ENCODE measurements around the gene ARSA. TPM values are rescaled to one million over a fixed set of nuclear protein-coding genes. Genes with fewer than 3 reads are reported as not detected.
A peak's percentile ranks its signal among the peaks of the same experiment; 100 is the strongest.
"Not testable (repeated sequence)": the region's sequence is repeated elsewhere in the genome, so short reads cannot be mapped to it uniquely, and the experiment has no call there.

The ARSA gene
- total RNA-seq, 2 experiments from 2014 or later, result 49.6 to 68.2 TPM

DNA sequence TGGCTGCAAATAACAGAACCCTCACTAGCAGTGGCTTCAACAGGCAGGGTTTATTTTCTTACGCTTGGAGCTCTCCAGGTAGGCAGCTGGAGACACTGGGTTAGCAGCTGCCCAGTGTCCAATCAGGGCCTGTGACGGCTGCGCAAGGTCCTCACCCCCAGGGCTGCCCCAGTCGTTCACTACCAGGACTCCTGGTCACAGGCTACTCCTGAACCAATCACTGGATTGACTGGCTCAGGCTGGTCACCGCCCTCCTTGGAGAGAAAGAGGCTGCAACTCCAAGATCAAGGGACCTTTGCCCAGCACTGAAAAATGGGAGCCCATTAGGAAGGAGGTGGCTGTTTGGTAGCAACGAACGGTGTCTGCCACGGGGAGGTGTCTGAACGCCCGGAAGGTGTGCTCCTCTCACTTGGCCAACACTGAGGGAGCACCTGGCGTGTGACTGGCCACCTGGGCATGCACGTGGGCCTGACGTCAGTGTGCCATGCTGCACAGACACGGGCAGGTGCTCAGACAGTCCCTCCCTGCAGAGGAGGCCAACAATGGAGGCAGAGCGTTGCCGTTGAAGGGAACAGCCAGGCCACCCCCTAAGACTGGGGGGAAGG is 5.1 kb downstream of the ARSA start:
- CTCF ChIA-PET, result interaction anchor here (0.6 to 5.4 kb wide), 8 partner anchors 33 to 241 kb away, joined by 3 to 81 read pairs (median 22); partner anchors contain the start of genes CHKB, KLHDC7B, SCO2 and TYMP
- Mint-ChIP-seq H3K27me3 (no peaks in the 10 kb centered on the region), H3K4me3 (no peak overlapping the region), H3K9me3 (ENCODE audit: low read depth) (no peaks in the 10 kb centered on the region), H3K4me1 (peaks cover 50% of the 10 kb centered on the region), H3K27ac (peak overlapping the region; percentile 100), H3K36me3 (peaks cover 4% of the 10 kb centered on the region)
- ATAC-seq (no peak), DNase-seq (no peak)

DNA sequence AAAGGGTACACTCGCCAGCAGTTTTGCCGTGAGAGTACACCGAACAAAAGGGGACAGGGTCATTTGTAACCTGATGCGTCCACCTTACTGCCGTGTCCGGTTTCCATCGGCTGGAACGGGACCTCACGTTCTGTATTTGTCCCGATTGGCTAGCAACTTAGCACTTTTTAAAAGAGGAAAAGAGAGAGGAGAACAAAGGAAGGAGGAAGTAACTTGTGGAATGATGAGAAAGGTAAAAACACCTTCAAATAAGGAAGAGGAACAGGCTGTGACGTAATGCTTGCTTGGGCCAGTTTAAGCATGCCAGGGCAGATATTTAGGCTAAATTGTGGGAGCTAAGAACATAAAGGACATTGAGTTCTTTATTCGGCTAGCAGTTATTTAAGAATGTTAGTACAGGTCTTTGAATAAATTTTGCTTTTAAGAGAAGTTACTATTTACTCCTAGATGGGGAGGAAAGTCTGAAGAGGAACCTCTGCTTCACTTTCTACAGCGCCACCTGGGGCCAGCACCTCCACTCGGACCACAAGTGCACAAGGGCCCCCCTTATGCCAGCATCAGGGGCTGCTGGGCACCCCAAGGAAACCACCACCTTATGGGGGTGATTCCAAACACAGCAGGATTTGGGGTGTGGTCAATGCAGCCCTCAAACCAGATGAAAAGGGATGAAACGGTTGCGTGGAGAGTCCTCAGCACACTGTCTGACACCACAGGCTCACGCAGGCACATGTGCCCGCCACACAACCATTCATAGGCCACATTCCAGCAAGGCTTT is 5.8 kb downstream of the ARSA start:
- CTCF ChIA-PET, result interaction anchor here (0.9 to 5.4 kb wide), 18 partner anchors 8 to 371 kb away, joined by 3 to 81 read pairs (median 16); partner anchors contain the start of genes CHKB, HDAC10, KLHDC7B and LMF2
- no peaks in the 10 kb centered on the region for H3K9me3 Mint-ChIP-seq (ENCODE audit: low read depth)
- peaks cover 4% of the 10 kb centered on the region for H3K36me3 Mint-ChIP-seq
- H3K27me3 Mint-ChIP-seq, result no peaks in the 10 kb centered on the region
- peaks cover 50% of the 10 kb centered on the region for H3K4me1 Mint-ChIP-seq
- peak overlapping the region; percentile 100 for H3K27ac Mint-ChIP-seq
- peak overlapping the region; percentile 79 for H3K4me3 Mint-ChIP-seq
- ATAC-seq (no peak), DNase-seq (peak; percentile 71)

DNA sequence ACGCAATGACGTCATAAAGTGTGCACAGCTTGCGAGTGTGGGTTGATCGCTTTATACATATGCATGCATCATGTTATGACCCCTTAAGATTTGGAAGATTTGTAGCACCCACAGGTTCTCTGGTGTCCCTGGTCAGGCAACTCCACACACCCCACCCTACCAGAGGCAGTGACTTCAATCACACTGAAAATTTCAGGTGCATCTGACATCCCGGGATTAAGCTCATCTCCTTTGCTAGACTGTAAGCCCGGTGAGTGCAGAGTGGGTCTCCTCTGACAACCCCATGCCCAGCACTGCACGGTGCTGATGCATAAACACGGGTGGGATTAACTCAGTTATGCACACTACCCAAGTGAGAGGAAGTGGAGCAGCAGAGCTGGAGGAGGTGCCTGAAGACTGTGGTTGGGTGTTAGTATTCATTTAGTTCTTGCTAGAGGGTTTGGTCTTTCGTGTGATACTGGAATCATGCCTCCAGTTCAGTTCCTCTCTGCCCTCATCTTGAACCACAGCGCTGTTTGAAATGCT is 6.5 kb downstream of the ARSA start:
- Mint-ChIP-seq H3K36me3 (peaks cover 4% of the 10 kb centered on the region), H3K27me3 (no peaks in the 10 kb centered on the region), H3K4me1 (peaks cover 43% of the 10 kb centered on the region), H3K4me3 (peak overlapping the region; percentile 79), H3K27ac (peak overlapping the region; percentile 100), H3K9me3 (ENCODE audit: low read depth) (no peaks in the 10 kb centered on the region)
- ATAC-seq, result peak; percentile 71
- peak; percentile 87 for DNase-seq
- CTCF ChIA-PET, result interaction anchor here (0.6 to 5.4 kb wide), 33 partner anchors 9 to 431 kb away, joined by 3 to 81 read pairs (median 6); partner anchors contain the start of genes CHKB, HDAC10, KLHDC7B and LMF2

- Mint-ChIP-seq H3K27ac (peak overlapping the region; percentile 100), H3K4me1 (peaks cover 41% of the 10 kb centered on the region), H3K27me3 (no peaks in the 10 kb centered on the region), H3K36me3 (peaks cover 4% of the 10 kb centered on the region), H3K9me3 (ENCODE audit: low read depth) (no peaks in the 10 kb centered on the region), H3K4me3 (peak overlapping the region; percentile 79)
- CTCF ChIA-PET, result interaction anchor here (0.6 to 5.4 kb wide), 42 partner anchors 9 to 446 kb away, joined by 3 to 81 read pairs (median 4); partner anchors contain the start of genes CHKB, HDAC10, KLHDC7B and LMF2
- DNase-seq (peak; percentile 91), ATAC-seq (peak; percentile 74)
Observed at GRCh38 chr22:50620593-50621355, 7.2 kb downstream of the ARSA start.

- DNase-seq; H3K4me3 Mint-ChIP-seq; CTCF ChIA-PET; ATAC-seq; H3K9me3 Mint-ChIP-seq (ENCODE audit: low read depth); H3K27ac Mint-ChIP-seq; H3K36me3 Mint-ChIP-seq: not testable (repeated sequence)
- Mint-ChIP-seq H3K4me1 (peaks cover 12% of the 10 kb centered on the region), H3K27me3 (peaks cover 14% of the 10 kb centered on the region)
Observed at GRCh38 chr22:50614296-50614695, 13.7 kb downstream of the ARSA start.

DNA sequence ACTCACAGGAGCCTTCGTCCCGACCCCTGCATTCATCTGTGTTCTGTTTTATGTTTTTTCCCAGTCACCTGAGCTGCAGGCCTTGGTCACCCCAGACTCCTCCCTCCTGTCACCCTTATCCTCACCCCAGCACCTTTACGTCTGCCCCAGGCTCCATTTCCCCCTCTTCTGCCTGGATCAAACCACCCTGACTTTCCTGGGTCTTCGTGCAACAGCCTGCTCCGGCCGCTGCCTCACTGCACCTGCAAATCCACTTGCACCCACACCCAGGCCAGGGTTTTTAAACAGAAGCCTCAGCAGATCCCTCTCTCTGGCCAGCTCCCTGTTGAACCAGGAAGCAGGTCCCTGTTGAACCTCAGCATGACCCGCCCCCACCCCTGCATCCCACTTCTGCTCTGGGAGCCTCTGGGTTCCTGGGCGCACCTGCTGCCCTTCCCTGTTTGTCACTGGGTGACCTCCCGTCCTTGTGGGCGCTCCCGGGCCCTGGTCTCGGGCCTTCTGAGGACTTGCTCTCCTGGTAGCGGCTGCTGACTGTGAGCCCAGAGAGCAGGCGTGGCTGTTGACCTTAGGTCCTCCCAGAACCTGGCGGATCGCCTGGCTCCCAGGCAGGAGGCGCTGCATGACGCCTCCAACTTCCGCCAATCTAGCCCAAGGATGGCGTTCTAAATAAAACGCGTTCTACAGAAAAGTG is 14.5 kb downstream of the ARSA start:
- Mint-ChIP-seq H3K4me3 (no peak overlapping the region), H3K27ac (no peak overlapping the region), H3K4me1 (peaks cover 9% of the 10 kb centered on the region), H3K36me3 (no peaks in the 10 kb centered on the region), H3K27me3 (peaks cover 14% of the 10 kb centered on the region), H3K9me3 (ENCODE audit: low read depth) (no peaks in the 10 kb centered on the region)
- CTCF ChIA-PET, result interaction anchor here (1.0 kb wide), 1 partner anchor 115 kb away, joined by 3 read pairs; no protein-coding TSS in a partner anchor
- DNase-seq, result no peak
- ATAC-seq, result no peak

- DNase-seq, result no peak
- Mint-ChIP-seq H3K27ac (no peak overlapping the region), H3K4me1 (peaks cover 7% of the 10 kb centered on the region), H3K9me3 (ENCODE audit: low read depth) (no peaks in the 10 kb centered on the region), H3K36me3 (no peaks in the 10 kb centered on the region), H3K4me3 (no peak overlapping the region), H3K27me3 (peaks cover 16% of the 10 kb centered on the region)
- ATAC-seq, result peak; percentile 50
- CTCF ChIA-PET, result interaction anchor here (1.0 kb wide), 1 partner anchor 115 kb away, joined by 3 read pairs; no protein-coding TSS in a partner anchor
Observed at GRCh38 chr22:50612528-50613221, 15.3 kb downstream of the ARSA start.

DNA sequence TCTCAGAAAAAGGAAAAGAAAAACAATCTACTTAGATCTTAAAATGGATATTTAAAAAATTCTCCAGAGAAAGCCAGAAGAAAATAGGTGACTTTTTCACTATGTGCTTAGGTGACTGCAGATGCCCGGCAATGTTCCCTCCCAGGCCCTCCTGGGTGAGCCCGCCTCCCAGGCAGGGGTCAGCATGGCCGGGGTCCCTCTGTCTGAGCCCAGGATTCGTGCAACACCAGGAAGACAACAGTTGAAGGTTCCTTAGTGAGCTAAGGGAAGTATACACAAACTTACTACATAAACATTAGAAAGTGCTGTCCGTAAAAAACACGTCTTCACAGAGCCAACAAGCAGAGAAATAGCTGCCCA is 15.8 kb downstream of the ARSA start:
- Mint-ChIP-seq H3K27ac (no peak overlapping the region), H3K27me3 (peaks cover 20% of the 10 kb centered on the region), H3K36me3 (no peaks in the 10 kb centered on the region), H3K4me1 (peaks cover 7% of the 10 kb centered on the region), H3K9me3 (ENCODE audit: low read depth) (no peaks in the 10 kb centered on the region), H3K4me3 (no peak overlapping the region)
- ATAC-seq (no peak), DNase-seq (no peak)
- CTCF ChIA-PET, result no interaction called here

DNA sequence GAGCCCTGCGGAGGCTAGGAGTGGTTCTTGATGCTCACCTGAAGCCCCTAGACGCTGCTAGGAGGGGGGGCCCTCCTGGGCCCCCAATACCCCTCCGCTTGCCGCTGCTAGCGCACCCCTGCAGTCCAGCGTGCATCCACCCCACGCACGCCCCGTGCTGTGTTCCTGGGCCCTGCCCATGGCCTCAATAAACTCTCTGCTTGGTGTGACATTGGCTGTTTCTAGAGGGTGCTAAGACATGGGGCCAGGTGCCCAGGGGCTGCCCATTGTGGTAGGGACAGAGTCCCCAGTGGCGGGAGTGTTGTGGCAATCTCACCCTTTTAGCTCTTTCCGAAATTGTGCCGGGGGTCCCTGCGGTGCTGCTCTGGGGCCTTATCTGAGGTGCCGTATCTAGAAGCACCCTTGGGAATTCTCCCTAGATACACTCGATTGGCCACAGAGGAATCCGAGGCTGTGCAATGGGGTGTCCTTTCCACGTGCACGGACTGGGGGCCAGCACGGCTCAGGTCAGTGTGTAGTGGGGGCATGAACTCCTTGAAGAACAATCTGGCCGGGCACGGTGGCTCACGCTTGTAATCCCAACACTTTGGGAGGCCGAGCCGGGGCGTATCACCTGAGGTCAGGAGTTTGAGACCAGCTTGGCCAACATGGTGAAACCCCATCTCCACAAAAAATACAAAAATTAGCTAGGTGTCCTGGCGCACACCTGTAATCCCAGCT is 16.5 kb downstream of the ARSA start:
- no peak for ATAC-seq
- H3K27ac Mint-ChIP-seq, result no peak overlapping the region
- H3K36me3 Mint-ChIP-seq, result no peaks in the 10 kb centered on the region
- no peak for DNase-seq
- CTCF ChIA-PET, result no interaction called here
- peaks cover 7% of the 10 kb centered on the region for H3K4me1 Mint-ChIP-seq
- peaks cover 20% of the 10 kb centered on the region for H3K27me3 Mint-ChIP-seq
- no peaks in the 10 kb centered on the region for H3K9me3 Mint-ChIP-seq (ENCODE audit: low read depth)
- no peak overlapping the region for H3K4me3 Mint-ChIP-seq

DNA sequence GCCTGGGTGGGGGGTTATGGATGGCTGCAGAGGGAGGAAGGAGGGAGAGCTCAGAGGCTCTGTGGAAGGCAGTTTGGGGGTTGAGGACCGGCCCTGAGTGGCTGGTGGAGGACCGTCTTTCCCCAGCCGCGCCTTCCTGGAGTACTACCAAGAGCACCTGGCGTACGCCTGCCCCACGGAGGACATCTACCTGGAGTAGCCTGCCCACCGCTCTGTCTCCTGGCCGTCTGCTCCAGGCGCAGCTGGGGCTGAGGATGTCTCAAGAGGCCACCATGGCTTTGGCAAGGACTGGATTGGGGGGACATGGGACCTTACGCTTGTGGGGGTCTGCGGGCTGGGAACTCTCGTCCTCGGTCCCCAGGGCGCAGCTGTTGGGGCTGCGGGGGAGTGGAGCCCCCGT is 17.4 kb downstream of the ARSA start:
- Mint-ChIP-seq H3K27me3 (peaks cover 22% of the 10 kb centered on the region), H3K9me3 (ENCODE audit: low read depth) (no peaks in the 10 kb centered on the region), H3K36me3 (no peaks in the 10 kb centered on the region), H3K4me1 (peaks cover 7% of the 10 kb centered on the region), H3K27ac (no peak overlapping the region), H3K4me3 (no peak overlapping the region)
- ATAC-seq (no peak), DNase-seq (no peak)
- CTCF ChIA-PET, result no interaction called here

DNA sequence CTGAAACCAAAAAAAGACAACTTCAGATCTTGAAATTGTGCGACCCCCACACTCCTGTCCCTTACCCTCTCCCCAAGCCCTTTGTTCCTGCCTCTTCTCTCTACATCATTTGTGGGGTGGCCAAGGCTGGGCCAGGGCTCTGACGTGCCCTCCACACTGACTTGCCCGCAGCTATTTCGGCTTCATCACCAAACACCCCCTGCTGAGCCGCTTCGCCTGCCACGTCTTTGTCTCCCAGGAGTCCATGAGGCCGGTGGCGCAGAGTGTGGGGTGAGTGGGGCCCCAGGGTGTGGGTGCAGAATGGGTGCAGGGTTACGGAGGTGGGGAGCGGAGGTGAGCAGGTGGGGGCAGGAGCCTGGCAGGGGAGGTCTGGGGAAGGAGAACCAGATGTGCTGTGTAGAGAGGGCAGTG is 17.9 kb downstream of the ARSA start:
- Mint-ChIP-seq H3K4me3 (no peak overlapping the region), H3K9me3 (ENCODE audit: low read depth) (no peaks in the 10 kb centered on the region), H3K36me3 (no peaks in the 10 kb centered on the region), H3K4me1 (peaks cover 7% of the 10 kb centered on the region), H3K27ac (no peak overlapping the region), H3K27me3 (peaks cover 27% of the 10 kb centered on the region)
- CTCF ChIA-PET, result interaction anchor here (1.0 kb wide), 1 partner anchor 84 kb away, joined by 3 read pairs; the partner anchor contains the start of gene SCO2
- ATAC-seq, result no peak
- no peak for DNase-seq

All from activated CD8-positive, alpha-beta memory T cell treated with anti-CD3 and anti-CD28 coated beads, Interleukin-2, amount 10 ng/mL, durations not matched to agents 7 days and 5 days (primary cell).